KMS-11 (cell line): ENCODE measurements around the gene ARHGAP25.

Source experiments
- H2AFZ ChIP-seq: fragments of 200-600 bp; sonication (generic); 2 replicates; pipeline ENCODE4 v1.6.1; 2016; ENCODE audit warnings: antibody characterized with exemption, mixed run types, low read depth
- H3K27ac ChIP-seq: fragments of 200-600 bp; sonication (generic); 2 replicates; pipeline ENCODE4 v1.6.1; 2016; ENCODE audit warnings: mild to moderate bottlenecking, mixed run types
- H3K27me3 ChIP-seq: fragments of 200-600 bp; sonication (generic); 2 replicates; pipeline ENCODE4 v1.6.1; 2017; ENCODE audit warnings: mild to moderate bottlenecking, low read depth, mixed run types, moderate library complexity; ENCODE audit not compliant: insufficient read depth
- H3K36me3 ChIP-seq: fragments of 200-600 bp; sonication (generic); 2 replicates; pipeline ENCODE4 v1.6.1; 2017; ENCODE audit warnings: mild to moderate bottlenecking, mixed run types; ENCODE audit not compliant: insufficient read depth
- H3K4me1 ChIP-seq: fragments of 200-600 bp; sonication (generic); 2 replicates; pipeline ENCODE4 v1.6.1; 2016; ENCODE audit warnings: mild to moderate bottlenecking, low read depth, mixed run types; ENCODE audit not compliant: poor library complexity, severe bottlenecking
- H3K4me2 ChIP-seq: fragments of 200-600 bp; sonication (generic); 2 replicates; pipeline ENCODE4 v1.7.0; 2016; ENCODE audit warnings: mild to moderate bottlenecking, mixed run types
- H3K4me3 ChIP-seq: fragments of 200-600 bp; sonication (generic); IDR thresholded peaks from 2 replicates; pipeline ENCODE4 v1.6.1; 2017; ENCODE audit warnings: low read depth, low read length, mixed read lengths; ENCODE audit not compliant: insufficient read depth
- H3K79me2 ChIP-seq: fragments of 200-600 bp; sonication (generic); 2 replicates; pipeline ENCODE4 v1.6.1; 2016; ENCODE audit warnings: low read depth, mixed run types; ENCODE audit not compliant: insufficient read depth
- H3K9ac ChIP-seq: fragments of 200-600 bp; sonication (generic); 2 replicates; pipeline ENCODE4 v1.6.1; 2016; ENCODE audit warnings: mild to moderate bottlenecking, mixed run types
- H4K20me1 ChIP-seq: fragments of 200-600 bp; sonication (generic); 2 replicates; pipeline ENCODE4 v1.6.1; 2016; ENCODE audit warnings: mild to moderate bottlenecking, mixed run types; ENCODE audit not compliant: insufficient read depth
- TF ChIP-seq, protein P1 (sequence below): fragments of 200-600 bp; sonication (generic); conservative IDR thresholded peaks from 2 replicates; pipeline ENCODE4 v1.6.1; 2017; ENCODE audit warnings: low read depth, mild to moderate bottlenecking, antibody characterized with exemption, low read length, moderate library complexity, mixed read lengths

The ARHGAP25 gene

DNA sequence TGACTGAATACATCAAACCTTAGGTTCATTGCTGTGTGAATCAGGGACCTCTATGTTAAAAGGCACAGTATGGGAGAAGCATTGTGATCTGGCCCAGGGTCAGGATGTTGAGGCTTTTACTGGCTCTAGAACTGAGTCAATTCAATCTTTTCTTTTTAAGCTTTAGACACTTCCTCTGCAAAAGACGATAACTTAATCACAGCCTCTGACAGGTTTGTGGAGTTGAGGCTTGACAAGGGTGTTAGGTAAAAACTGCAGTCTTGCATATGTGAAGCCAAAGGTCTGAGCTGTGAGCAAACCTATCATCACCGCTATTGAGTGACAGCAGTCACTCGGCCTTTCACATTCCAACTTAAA, 17.3 kb upstream of the ARHGAP25 start:
- TF ChIP-seq, protein P1, sequence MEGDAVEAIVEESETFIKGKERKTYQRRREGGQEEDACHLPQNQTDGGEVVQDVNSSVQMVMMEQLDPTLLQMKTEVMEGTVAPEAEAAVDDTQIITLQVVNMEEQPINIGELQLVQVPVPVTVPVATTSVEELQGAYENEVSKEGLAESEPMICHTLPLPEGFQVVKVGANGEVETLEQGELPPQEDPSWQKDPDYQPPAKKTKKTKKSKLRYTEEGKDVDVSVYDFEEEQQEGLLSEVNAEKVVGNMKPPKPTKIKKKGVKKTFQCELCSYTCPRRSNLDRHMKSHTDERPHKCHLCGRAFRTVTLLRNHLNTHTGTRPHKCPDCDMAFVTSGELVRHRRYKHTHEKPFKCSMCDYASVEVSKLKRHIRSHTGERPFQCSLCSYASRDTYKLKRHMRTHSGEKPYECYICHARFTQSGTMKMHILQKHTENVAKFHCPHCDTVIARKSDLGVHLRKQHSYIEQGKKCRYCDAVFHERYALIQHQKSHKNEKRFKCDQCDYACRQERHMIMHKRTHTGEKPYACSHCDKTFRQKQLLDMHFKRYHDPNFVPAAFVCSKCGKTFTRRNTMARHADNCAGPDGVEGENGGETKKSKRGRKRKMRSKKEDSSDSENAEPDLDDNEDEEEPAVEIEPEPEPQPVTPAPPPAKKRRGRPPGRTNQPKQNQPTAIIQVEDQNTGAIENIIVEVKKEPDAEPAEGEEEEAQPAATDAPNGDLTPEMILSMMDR = no peak
- no peak overlapping the region for H3K27ac ChIP-seq
- no peak overlapping the region for H3K4me3 ChIP-seq
- no peaks in the 10 kb centered on the region for H3K79me2 ChIP-seq
- no peaks in the 10 kb centered on the region for H3K36me3 ChIP-seq
- H3K4me2 ChIP-seq = no peak overlapping the region
- H3K27me3 ChIP-seq = no peaks in the 10 kb centered on the region
- H3K9ac ChIP-seq = no peak overlapping the region
- H2AFZ ChIP-seq = no peak overlapping the region
- H4K20me1 ChIP-seq = no peaks in the 10 kb centered on the region
- H3K4me1 ChIP-seq = peaks cover 48% of the 10 kb centered on the region

DNA sequence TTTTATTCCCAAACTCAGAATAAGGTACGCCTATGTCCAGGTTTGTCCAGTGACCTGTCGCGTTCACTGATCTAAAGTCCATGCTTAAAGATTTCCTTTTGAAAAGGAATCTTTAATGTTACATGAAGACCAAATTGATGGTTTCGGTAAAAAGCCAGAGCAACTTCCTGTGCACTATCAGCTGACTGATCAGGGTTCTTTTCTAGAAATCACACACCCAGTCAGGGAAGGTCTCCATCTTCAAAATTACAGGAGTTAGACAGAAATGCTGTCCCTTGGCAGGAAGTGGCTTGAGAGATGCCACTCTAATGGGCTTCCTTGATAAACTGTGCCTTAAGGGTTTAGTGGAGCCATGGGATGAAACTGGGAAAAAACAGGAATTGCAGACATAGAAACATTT, 14.7 kb upstream of the ARHGAP25 start:
- Histone ChIP-seq H4K20me1 (no peaks in the 10 kb centered on the region), H3K9ac (no peak overlapping the region), H3K27ac (no peak overlapping the region), H3K36me3 (no peaks in the 10 kb centered on the region), H3K4me3 (no peak overlapping the region), H3K27me3 (no peaks in the 10 kb centered on the region), H3K4me2 (0 out of 2 replicates have a peak overlapping the region, but pooled peaks have one; percentile 64), H3K4me1 (peaks cover 56% of the 10 kb centered on the region), H2AFZ (no peak overlapping the region), H3K79me2 (no peaks in the 10 kb centered on the region)
- TF ChIP-seq, protein P1 = no peak

DNA sequence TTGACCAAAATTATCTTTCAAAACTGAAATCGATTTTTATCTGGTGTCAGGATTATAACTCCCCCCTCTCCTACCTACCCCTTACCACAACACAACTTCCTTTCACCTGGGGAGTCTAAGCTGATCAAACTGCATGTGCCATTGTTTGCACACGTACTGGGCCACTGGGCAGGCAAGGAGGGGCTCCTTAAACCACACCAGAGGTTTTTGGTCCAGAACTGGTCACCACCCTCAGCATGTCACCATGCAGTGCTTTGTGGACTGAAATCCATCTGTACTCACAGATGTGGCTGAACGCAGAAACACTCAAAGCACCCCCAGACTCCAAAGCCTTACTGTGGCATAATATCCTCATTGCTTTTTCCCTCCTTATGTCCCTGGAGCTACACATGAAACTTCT, 13.9 kb upstream of the ARHGAP25 start:
- Histone ChIP-seq H3K79me2 (no peaks in the 10 kb centered on the region), H3K27ac (peak overlapping the region; percentile 69; the same call in 1 of the 2 replicates), H3K27me3 (no peaks in the 10 kb centered on the region), H3K4me2 (peak overlapping the region; percentile 64), H3K36me3 (no peaks in the 10 kb centered on the region), H3K9ac (no peak overlapping the region), H3K4me3 (peak overlapping the region; percentile 60), H3K4me1 (peaks cover 54% of the 10 kb centered on the region), H2AFZ (no peak overlapping the region), H4K20me1 (no peaks in the 10 kb centered on the region)
- TF ChIP-seq, protein P1 = no peak

DNA sequence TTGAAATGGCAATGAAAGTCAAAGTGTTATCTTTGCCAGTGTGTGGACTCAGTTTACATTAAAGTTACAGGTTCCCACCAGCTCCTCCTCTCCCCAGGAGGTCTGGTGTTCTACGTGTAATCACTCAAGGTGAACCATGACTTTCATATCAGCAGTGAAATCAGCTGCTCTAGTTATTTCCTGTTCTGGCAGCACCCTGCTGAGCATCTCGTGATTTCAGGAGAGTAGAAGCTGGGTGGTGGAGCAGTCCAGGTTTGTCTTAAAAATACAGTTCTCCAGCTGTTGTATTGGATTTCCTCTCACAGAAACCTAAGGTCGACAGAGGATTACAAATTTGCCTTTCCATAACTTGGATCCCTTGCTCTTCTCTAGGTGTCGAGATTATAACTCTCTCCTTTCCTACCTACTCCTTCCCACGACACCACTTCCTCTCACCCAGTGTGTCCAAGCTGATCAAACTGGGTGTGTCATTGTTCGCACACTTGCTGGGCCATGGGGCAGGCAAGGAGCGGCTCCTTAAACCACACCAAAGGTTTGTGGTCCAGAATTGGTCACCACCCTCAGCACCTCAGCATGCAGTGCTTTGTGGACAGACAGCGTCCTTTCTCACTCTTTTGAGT, 13.0 kb upstream of the ARHGAP25 start:
- Histone ChIP-seq H3K9ac (peak overlapping the region; percentile 27; the same call in 1 of the 2 replicates), H3K79me2 (no peaks in the 10 kb centered on the region), H3K4me1 (peaks cover 57% of the 10 kb centered on the region), H3K4me2 (peak overlapping the region; percentile 64), H4K20me1 (no peaks in the 10 kb centered on the region), H3K27me3 (no peaks in the 10 kb centered on the region), H2AFZ (peak overlapping the region; percentile 68), H3K27ac (peak overlapping the region; percentile 69), H3K4me3 (peak overlapping the region; percentile 60), H3K36me3 (no peaks in the 10 kb centered on the region)
- TF ChIP-seq, protein P1 = no peak
